K562 (cell line): ENCODE measurements around the gene APC2. TPM values are rescaled to one million over a fixed set of nuclear protein-coding genes. Genes with fewer than 3 reads are reported as not detected.

ENCODE experiments used
- CHAMP1 ChIP-seq: fragments of 450-650 bp; IDR thresholded peaks from 2 replicates; pipeline ENCODE4 v1.6.1; 2016; ENCODE audit warnings: mild to moderate bottlenecking
- CHCHD3 ChIP-seq: fragments of 250-450 bp; sonication (Bioruptor Pico); IDR thresholded peaks from 2 replicates; pipeline ENCODE4 v2.1.2; 2022; ENCODE audit warnings: mild to moderate bottlenecking
- CXXC5 ChIP-seq: fragments of 250-450 bp; sonication (Bioruptor Pico); IDR thresholded peaks from 2 replicates; pipeline ENCODE4 v1.8.0; 2022; ENCODE audit warnings: inconsistent platforms, mild to moderate bottlenecking, moderate library complexity
- DNMT1 ChIP-seq: fragments of 450-650 bp; IDR thresholded peaks from 2 replicates; pipeline ENCODE4 v1.6.1; 2016; ENCODE audit warnings: antibody characterized with exemption, mild to moderate bottlenecking
- EP400 ChIP-seq: fragments of 450-650 bp; IDR thresholded peaks from 2 replicates; pipeline ENCODE4 v1.6.1; 2017; ENCODE audit warnings: antibody characterized with exemption, mild to moderate bottlenecking, moderate library complexity
- HMGN3 ChIP-seq: IDR thresholded peaks from 2 replicates; pipeline ENCODE4 v1.6.1; 2011; ENCODE audit warnings: borderline replicate concordance, low read depth, mild to moderate bottlenecking, mixed read lengths, low read length; ENCODE audit not compliant: insufficient read length; ENCODE audit errors: extremely low read depth
- PCBP1 ChIP-seq: fragments of 200-400 bp; formaldehyde crosslinking; IDR thresholded peaks from 2 replicates; pipeline ENCODE4 v1.6.1; 2018; ENCODE audit warnings: mild to moderate bottlenecking, low read depth, low read length; ENCODE audit not compliant: poor library complexity, severe bottlenecking
- RBFOX2 ChIP-seq: fragments of 200-400 bp; formaldehyde crosslinking; IDR thresholded peaks from 2 replicates; pipeline ENCODE4 v1.6.1; 2017; ENCODE audit warnings: low read depth, mild to moderate bottlenecking, low read length, moderate library complexity
- RBM34 ChIP-seq: fragments of 200-400 bp; formaldehyde crosslinking; IDR thresholded peaks from 2 replicates; pipeline ENCODE4 v1.6.1; 2018; ENCODE audit warnings: low read length, borderline replicate concordance; ENCODE audit not compliant: insufficient read depth
- RNF2 ChIP-seq: sonication (generic); IDR thresholded peaks from 2 replicates; pipeline ENCODE4 v1.6.1; 2016
- SMARCA4 ChIP-seq: fragments of 450-650 bp; IDR thresholded peaks from 2 replicates; pipeline ENCODE4 v1.6.1; 2016
- SMARCE1 ChIP-seq: fragments of 450-650 bp; IDR thresholded peaks from 2 replicates; pipeline ENCODE4 v1.7.1; 2016; ENCODE audit warnings: mild to moderate bottlenecking
- YY1 ChIP-seq, 3 experiments: IDR thresholded peaks; 2 replicates each; pipeline ENCODE4 v1.6.1; 2011; ENCODE audit warnings: low read length in 2 of 3, mild to moderate bottlenecking in 2 of 3, moderate library complexity in 2 of 3, borderline replicate concordance in 1 of 3, control low read depth in 1 of 3, low read depth in 1 of 3; ENCODE audit not compliant: insufficient read depth in 3 of 3, insufficient replicate concordance in 2 of 3, control insufficient read depth in 1 of 3, insufficient read length in 1 of 3; ENCODE audit errors: extremely low read depth in 1 of 3
- ZC3H4 ChIP-seq: sonication (generic); formaldehyde crosslinking; IDR thresholded peaks from 2 replicates; pipeline ENCODE4 v1.9.0; 2021; ENCODE audit warnings: missing genetic modification reagents, borderline replicate concordance
- ZEB2 ChIP-seq: fragments of 450-650 bp; IDR thresholded peaks from 2 replicates; pipeline ENCODE4 v1.6.1; 2016
- ZNF449 ChIP-seq: fragments of 250-450 bp; sonication (Bioruptor Pico); IDR thresholded peaks from 2 replicates; pipeline ENCODE4 v1.8.0; 2022; ENCODE audit warnings: moderate library complexity, mild to moderate bottlenecking, inconsistent platforms
- polyA plus RNA-seq, 8 experiments: library from polyadenylated mRNA; depleted of rRNA in 4 of 8; stranded (reverse) in 5 of 8; unstranded in 3 of 8; fragments of >200 nt; fragmentation: Nextera tagmentation in 2 of 8; fragmentation: Illumina TruSeq in 1 of 8; extraction: Ambion mirVana in 2 of 8; extraction: Trizol in 1 of 8; gene quantifications; 2 replicates each; pipeline versions ENCODE4 v1.2.1 to v1.2.3, GENCODE V29; 2011 to 2014; ENCODE audit warnings: inconsistent platforms in 1 of 8, missing spikeins in 1 of 8
- total RNA-seq, 7 experiments: library from RNA; depleted of rRNA in 6 of 7; stranded (reverse); fragments of >200 nt in 6 of 7; fragmentation: Illumina TruSeq in 2 of 7; extraction: Trizol in 2 of 7; gene quantifications; 2 replicates each; pipeline versions ENCODE4 v1.2.1 to v1.2.3, GENCODE V29; 2011 to 2021; ENCODE audit warnings: low replicate concordance in 1 of 7
- TF ChIP-seq, protein P1 (sequence below): fragments of 450-650 bp; IDR thresholded peaks from 2 replicates; pipeline ENCODE4 v1.6.1; 2018; ENCODE audit not compliant: partially characterized antibody
- TF ChIP-seq, protein P2 (sequence below): fragments of 450-650 bp; IDR thresholded peaks from one replicate; pipeline ENCODE4 v1.6.1; 2018; ENCODE audit warnings: mild to moderate bottlenecking, moderate library complexity; ENCODE audit not compliant: partially characterized antibody

The APC2 gene
- total and polyA plus RNA-seq, 9 of the 15 experiments (the other 6 are each of a cell fraction or from before 2014, with no cell fraction given): 0.01 to 0.40 (median 0.05) TPM; not detected in 3

DNA sequence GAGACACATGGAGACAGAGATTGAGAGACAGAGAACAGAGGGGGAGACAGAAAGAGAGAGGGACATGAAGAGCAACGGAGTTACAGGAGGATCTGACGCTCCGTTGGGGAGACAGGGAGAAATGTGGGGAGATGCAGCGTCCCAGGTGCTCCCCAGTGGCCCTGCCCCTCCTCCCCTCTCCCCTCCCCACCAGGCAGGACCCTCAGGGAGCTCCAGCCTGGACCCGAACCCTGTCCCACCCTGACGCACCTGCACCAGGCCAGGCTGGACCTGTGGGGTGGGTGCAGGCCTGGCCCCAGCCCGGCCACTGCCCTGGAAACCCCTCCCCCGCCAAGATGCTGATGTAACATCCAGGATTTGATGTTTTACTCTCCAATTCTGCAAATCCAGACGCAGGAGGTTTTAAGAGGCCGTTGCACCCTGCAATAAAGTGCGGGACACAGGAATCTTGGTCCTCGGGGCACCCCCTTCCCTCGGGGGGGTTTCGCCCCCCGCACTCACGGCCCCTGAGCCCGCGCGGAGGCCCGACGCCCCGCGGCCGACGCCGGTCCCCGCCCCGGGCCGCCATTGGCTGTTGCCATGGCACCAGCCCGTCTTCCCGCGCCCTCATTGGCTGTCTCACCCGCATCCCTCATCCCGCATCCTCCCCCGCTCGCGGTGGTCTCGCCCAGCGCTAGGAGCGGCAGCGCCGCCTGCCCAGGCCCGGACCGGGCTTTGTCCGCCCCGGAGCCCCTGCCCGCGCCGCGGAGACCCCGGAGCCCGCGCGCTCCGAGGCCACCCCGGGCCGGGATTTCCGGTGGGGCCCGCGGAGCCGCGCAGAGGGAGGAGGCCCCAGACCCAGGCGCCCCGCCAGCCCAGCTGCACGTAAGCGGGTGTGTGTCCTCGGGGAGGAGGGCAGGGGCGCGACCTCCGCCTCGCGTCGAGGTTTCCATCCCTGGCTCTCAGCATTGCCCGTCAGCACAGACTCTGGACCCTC is at the start of gene APC2 (continued):
- no peak for TF ChIP-seq SMARCA4
- TF ChIP-seq CXXC5: peak; percentile 74
- TF ChIP-seq CHCHD3 (CRISPR knock-in tag): no peak
- TF ChIP-seq HMGN3: peak; percentile 37
- TF ChIP-seq, protein P1, sequence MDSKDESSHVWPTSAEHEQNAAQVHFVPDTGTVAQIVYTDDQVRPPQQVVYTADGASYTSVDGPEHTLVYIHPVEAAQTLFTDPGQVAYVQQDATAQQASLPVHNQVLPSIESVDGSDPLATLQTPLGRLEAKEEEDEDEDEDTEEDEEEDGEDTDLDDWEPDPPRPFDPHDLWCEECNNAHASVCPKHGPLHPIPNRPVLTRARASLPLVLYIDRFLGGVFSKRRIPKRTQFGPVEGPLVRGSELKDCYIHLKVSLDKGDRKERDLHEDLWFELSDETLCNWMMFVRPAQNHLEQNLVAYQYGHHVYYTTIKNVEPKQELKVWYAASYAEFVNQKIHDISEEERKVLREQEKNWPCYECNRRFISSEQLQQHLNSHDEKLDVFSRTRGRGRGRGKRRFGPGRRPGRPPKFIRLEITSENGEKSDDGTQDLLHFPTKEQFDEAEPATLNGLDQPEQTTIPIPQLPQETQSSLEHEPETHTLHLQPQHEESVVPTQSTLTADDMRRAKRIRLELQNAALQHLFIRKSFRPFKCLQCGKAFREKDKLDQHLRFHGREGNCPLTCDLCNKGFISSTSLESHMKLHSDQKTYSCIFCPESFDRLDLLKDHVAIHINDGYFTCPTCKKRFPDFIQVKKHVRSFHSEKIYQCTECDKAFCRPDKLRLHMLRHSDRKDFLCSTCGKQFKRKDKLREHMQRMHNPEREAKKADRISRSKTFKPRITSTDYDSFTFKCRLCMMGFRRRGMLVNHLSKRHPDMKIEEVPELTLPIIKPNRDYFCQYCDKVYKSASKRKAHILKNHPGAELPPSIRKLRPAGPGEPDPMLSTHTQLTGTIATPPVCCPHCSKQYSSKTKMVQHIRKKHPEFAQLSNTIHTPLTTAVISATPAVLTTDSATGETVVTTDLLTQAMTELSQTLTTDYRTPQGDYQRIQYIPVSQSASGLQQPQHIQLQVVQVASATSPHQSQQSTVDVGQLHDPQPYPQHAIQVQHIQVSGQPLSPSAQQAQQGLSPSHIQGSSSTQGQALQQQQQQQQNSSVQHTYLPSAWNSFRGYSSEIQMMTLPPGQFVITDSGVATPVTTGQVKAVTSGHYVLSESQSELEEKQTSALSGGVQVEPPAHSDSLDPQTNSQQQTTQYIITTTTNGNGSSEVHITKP: peak; percentile 44
- TF ChIP-seq, protein P2, sequence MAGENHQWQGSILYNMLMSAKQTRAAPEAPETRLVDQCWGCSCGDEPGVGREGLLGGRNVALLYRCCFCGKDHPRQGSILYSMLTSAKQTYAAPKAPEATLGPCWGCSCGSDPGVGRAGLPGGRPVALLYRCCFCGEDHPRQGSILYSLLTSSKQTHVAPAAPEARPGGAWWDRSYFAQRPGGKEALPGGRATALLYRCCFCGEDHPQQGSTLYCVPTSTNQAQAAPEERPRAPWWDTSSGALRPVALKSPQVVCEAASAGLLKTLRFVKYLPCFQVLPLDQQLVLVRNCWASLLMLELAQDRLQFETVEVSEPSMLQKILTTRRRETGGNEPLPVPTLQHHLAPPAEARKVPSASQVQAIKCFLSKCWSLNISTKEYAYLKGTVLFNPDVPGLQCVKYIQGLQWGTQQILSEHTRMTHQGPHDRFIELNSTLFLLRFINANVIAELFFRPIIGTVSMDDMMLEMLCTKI: no peak
- peak; percentile 27; the same call in 1 of the 2 replicates for TF ChIP-seq RBFOX2
- no peak for TF ChIP-seq SMARCE1
- no peak for TF ChIP-seq RBM34
- TF ChIP-seq EP400: no peak
- no peak for TF ChIP-seq CHAMP1
- TF ChIP-seq ZC3H4 (CRISPR knock-in tag): no peak
- TF ChIP-seq ZNF449: no peak
- no peak for TF ChIP-seq YY1 (IDR thresholded peaks at IDR 0.05; ENCODE audit: borderline replicate concordance in 1 of 3, control insufficient read depth in 1 of 3, extremely low read depth in 1 of 3, insufficient read depth in 3 of 3, insufficient read length in 1 of 3, insufficient replicate concordance in 2 of 3, low read depth in 1 of 3, low read length in 2 of 3)
- peak; percentile 61 for TF ChIP-seq PCBP1
- no peak for TF ChIP-seq RNF2
- no peak for TF ChIP-seq ZEB2
- no peak for TF ChIP-seq DNMT1
